GM12878 (cell line): ENCODE results near the gene TCERG1L. TPM values are rescaled to one million over a fixed set of nuclear protein-coding genes. Genes with fewer than 3 reads are reported as not detected.

ENCODE experiments used
- ATAC-seq: fragments of 200-7000 bp; cut with Tn5 transposase; 3 replicates; pipeline ENCODE4 v1.9.1; 2020; ENCODE audit warnings: mild to moderate bottlenecking, moderate library complexity
- BruUV-seq: library from RNA; stranded (reverse); fragments of 400-500 nt; replicated peaks from 2 replicates; lab custom pipeline; 2021; lab: Mats Ljungman, UMichigan
- CTCF ChIA-PET: fragments of 300-600 bp; sonication (Branson Sonifier 250); formaldehyde crosslinking; extraction: SDS; loops from one replicate; lab custom pipeline; 2021; ENCODE audit warnings: inconsistent platforms; lab: Yijun Ruan, JAX
- POLR2A ChIA-PET: fragments of 350-600 bp; formaldehyde crosslinking; extraction: SDS; loops from one replicate; lab custom pipeline; 2021; ENCODE audit warnings: inconsistent platforms; lab: Charles Lee
- RAD21 ChIA-PET: fragments of 300-600 bp; sonication (Branson Sonifier 250); formaldehyde crosslinking; loops from one replicate; lab custom pipeline; 2023; ENCODE audit warnings: antibody characterized with exemption; ENCODE audit not compliant: unreplicated experiment; lab: Charles Lee
- SMC1A ChIA-PET: fragments of 300-600 bp; sonication (Branson Sonifier 250); formaldehyde crosslinking; loops from one replicate; lab custom pipeline; 2023; ENCODE audit not compliant: unreplicated experiment, uncharacterized antibody; lab: Charles Lee
- DNase-seq: peaks from one replicate; pipeline ENCODE4 v3.0.0-alpha.2; 2011; ENCODE audit warnings: low read depth, low spot score
- FAIRE-seq: peaks from 3 replicates; lab custom pipeline; 2011; peaks lifted over from hg19 to GRCh38; lab: Jason Lieb, UNC
- H2AFZ ChIP-seq: 2 replicates; pipeline ENCODE4 v1.6.0; 2011; ENCODE audit warnings: low read depth, low read length, control low read depth; ENCODE audit not compliant: control insufficient read depth
- H3K27ac ChIP-seq: 2 replicates; pipeline ENCODE4 v1.5.1; 2011; ENCODE audit warnings: control low read depth; ENCODE audit not compliant: control insufficient read depth, insufficient read depth
- H3K27me3 ChIP-seq, 2 experiments: replicated peaks in 1 of 2; 2 replicates each; pipeline versions ENCODE4 v1.6.0 to v1.6.1; 2011; ENCODE audit warnings: low read length in 1 of 2; ENCODE audit not compliant: control insufficient read depth in 2 of 2, insufficient read depth in 2 of 2
- H3K36me3 ChIP-seq, 2 experiments: 2 replicates each; pipeline ENCODE4 v1.5.1; 2011; ENCODE audit warnings: low read length in 1 of 2; ENCODE audit not compliant: control insufficient read depth in 2 of 2, insufficient read depth in 2 of 2
- H3K4me1 ChIP-seq: 2 replicates; pipeline ENCODE4 v1.6.1; 2011; ENCODE audit warnings: mild to moderate bottlenecking, low read length, moderate library complexity, mixed read lengths; ENCODE audit not compliant: control insufficient read depth, insufficient read depth
- H3K4me2 ChIP-seq: 2 replicates; pipeline ENCODE4 v1.6.0; 2011; ENCODE audit warnings: control low read depth; ENCODE audit not compliant: control insufficient read depth, insufficient read depth
- H3K4me3 ChIP-seq: fragments of 200-600 bp; sonication (generic); 2 replicates; pipeline ENCODE4 v1.5.1; 2016
- H3K79me2 ChIP-seq: 2 replicates; pipeline ENCODE4 v1.6.0; 2011; ENCODE audit warnings: low read length; ENCODE audit not compliant: control insufficient read depth, insufficient read depth
- H3K9ac ChIP-seq: 2 replicates; pipeline ENCODE4 v1.8.0; 2011; ENCODE audit warnings: low read length, control low read depth, mixed read lengths; ENCODE audit not compliant: control insufficient read depth, insufficient read depth
- H3K9me3 ChIP-seq: replicated peaks from 3 replicates; pipeline ENCODE4 v1.5.1; 2011; ENCODE audit warnings: mild to moderate bottlenecking, low read length; ENCODE audit not compliant: control insufficient read depth, insufficient read depth
- H4K20me1 ChIP-seq: 2 replicates; pipeline ENCODE4 v1.6.0; 2011; ENCODE audit not compliant: control insufficient read depth, insufficient read depth
- ASH2L ChIP-seq: fragments of 300-600, 200-600 bp; sonication (generic); IDR thresholded peaks from 2 replicates; pipeline ENCODE4 v1.6.1; 2017; ENCODE audit warnings: low read depth, mild to moderate bottlenecking, borderline replicate concordance
- BMI1 ChIP-seq: fragments of 450-650 bp; IDR thresholded peaks from 2 replicates; pipeline ENCODE4 v1.6.1; 2016; ENCODE audit warnings: mild to moderate bottlenecking, moderate library complexity, borderline replicate concordance
- CREM ChIP-seq: IDR thresholded peaks from 2 replicates; pipeline ENCODE4 v1.6.1; 2014; ENCODE audit warnings: antibody characterized with exemption, low read depth
- KAT2A ChIP-seq: conservative IDR thresholded peaks from 2 replicates; pipeline ENCODE4 v1.6.1; 2011; ENCODE audit warnings: low read depth, low read length; ENCODE audit not compliant: control insufficient read depth
- NFYA ChIP-seq: IDR thresholded peaks from 2 replicates; pipeline ENCODE4 v1.6.1; 2011; ENCODE audit warnings: low read depth, mild to moderate bottlenecking, low read length, improper control_type of control experiment, borderline replicate concordance
- RELB ChIP-seq: fragments of 450-650 bp; IDR thresholded peaks from 2 replicates; pipeline ENCODE4 v1.6.1; 2017; ENCODE audit warnings: low read depth, mild to moderate bottlenecking, moderate library complexity
- SKIL ChIP-seq: fragments of 450-650 bp; IDR thresholded peaks from 2 replicates; pipeline ENCODE4 v1.6.1; 2017; ENCODE audit warnings: mild to moderate bottlenecking, low read depth, inconsistent platforms; ENCODE audit not compliant: poor library complexity, severe bottlenecking
- TARDBP ChIP-seq: IDR thresholded peaks from 2 replicates; pipeline ENCODE4 v1.6.1; 2016; ENCODE audit warnings: borderline replicate concordance
- WGBS: methylation state at CpG from one replicate; pipeline ENCODE4 v1.1.6; 2016; ENCODE audit warnings: low lambda C conversion rate; ENCODE audit not compliant: insufficient replicate concordance, insufficient coverage; ENCODE audit errors: missing lambda C conversion rate; 5-methylcytosine and 5-hydroxymethylcytosine counted together
- in situ Hi-C: fragments of 300-500 bp; cut with MboI; formaldehyde crosslinking; loops from 9 replicates; pipeline ENCODE4 v1.14.3; 2018; ENCODE audit warnings: mixed read lengths
- intact Hi-C: fragments of 100-400 bp; cut with micrococcal nuclease; formaldehyde crosslinking; loops from one replicate; pipeline ENCODE4 v1.14.2; 2022; ENCODE audit not compliant: unreplicated experiment
- polyA plus RNA-seq, 11 experiments: library from polyadenylated mRNA; depleted of rRNA in 4 of 11; unstranded in 6 of 11; stranded (reverse) in 5 of 11; fragments of >200 nt; fragmentation: Nextera tagmentation in 4 of 11; fragmentation: Illumina TruSeq in 1 of 11; extraction: Ambion mirVana in 4 of 11; extraction: Trizol in 1 of 11; gene quantifications; 1 replicate in 1 of 11; 2 replicates in 10 of 11; pipeline versions ENCODE4 v1.2.1 to v1.2.3, GENCODE V29; 2011 to 2016; ENCODE audit warnings: inconsistent platforms in 2 of 11, missing spikeins in 2 of 11, low read depth in 1 of 11
- total RNA-seq, 4 experiments: library from RNA; depleted of rRNA in 3 of 4; stranded (reverse); fragments of >200 nt in 3 of 4; fragmentation: Illumina TruSeq in 1 of 4; extraction: Trizol in 1 of 4; gene quantifications; 2 replicates each; pipeline versions ENCODE4 v1.2.1 to v1.2.3, GENCODE V29; 2013 to 2021

The TCERG1L gene
- total and polyA plus RNA-seq, 10 of the 15 experiments (the other 5 are each of a cell fraction or from before 2014, with no cell fraction given) = not detected

GRCh38 chr10:131279516-131279915, 32.0 kb downstream of the TCERG1L start:
- SMC1A ChIA-PET = no interaction called here
- TF ChIP-seq NFYA (no peak), KAT2A (no peak), TARDBP (no peak), RELB (no peak), ASH2L (no peak), BMI1 (no peak), CREM (no peak), SKIL (no peak)
- intact Hi-C loops = no loop called here
- CTCF ChIA-PET = no interaction called here
- RAD21 ChIA-PET = no interaction called here
- 14% methylated on average over 9 of the region's 9 CpGs for WGBS
- no TSS peak for BruUV-seq
- Histone ChIP-seq H3K4me2 (no peak overlapping the region), H3K4me1 (no peaks in the 10 kb centered on the region), H3K27ac (no peak overlapping the region), H4K20me1 (no peaks in the 10 kb centered on the region), H3K36me3 (no peaks in the 10 kb centered on the region), H3K27me3 (no peaks in the 10 kb centered on the region), H3K79me2 (no peaks in the 10 kb centered on the region), H3K4me3 (no peak overlapping the region), H3K9me3 (no peaks in the 10 kb centered on the region), H2AFZ (no peak overlapping the region), H3K9ac (no peak overlapping the region)
- POLR2A ChIA-PET = no interaction called here
- in situ Hi-C loops = no loop called here
- FAIRE-seq (no peak), DNase-seq (no peak), ATAC-seq (no peak)
